Ectodermal cell (in vitro differentiated cells): Measurements from ENCODE around the gene KIRREL3.

ENCODE experiments used
- H3K27ac ChIP-seq: 2 replicates; pipeline ENCODE4 v1.7.0; 2013; ENCODE audit warnings: mild to moderate bottlenecking, low read depth, low read length; ENCODE audit not compliant: insufficient read depth, poor library complexity, severe bottlenecking
- H3K27me3 ChIP-seq: 2 replicates; pipeline ENCODE4 v1.7.0; 2013; ENCODE audit warnings: mild to moderate bottlenecking, low read length; ENCODE audit not compliant: insufficient read depth, control insufficient read depth, poor library complexity, severe bottlenecking
- H3K36me3 ChIP-seq: one replicate; pipeline ENCODE4 v1.7.0; 2013; ENCODE audit warnings: low read length; ENCODE audit not compliant: control insufficient read depth, insufficient read depth
- H3K4me1 ChIP-seq: one replicate; pipeline ENCODE4 v1.7.0; 2013; ENCODE audit warnings: low read length; ENCODE audit not compliant: control insufficient read depth, insufficient read depth
- H3K4me3 ChIP-seq: 2 replicates; pipeline ENCODE4 v1.7.0; 2013; ENCODE audit warnings: low read depth, low read length, control low read depth; ENCODE audit not compliant: insufficient read depth
- H3K9me3 ChIP-seq: 2 replicates; pipeline ENCODE4 v1.7.0; 2013; ENCODE audit warnings: mild to moderate bottlenecking, low read length, moderate library complexity; ENCODE audit not compliant: control insufficient read depth
- WGBS, 2 experiments: methylation state at CpG; one replicate each; pipeline ENCODE4 v1.1.7; 2013; ENCODE audit warnings: missing lambda C conversion rate in 2 of 2; 5-methylcytosine and 5-hydroxymethylcytosine counted together

Gene KIRREL3

GRCh38 chr11:126754591-126755426 is 245.8 kb downstream of the KIRREL3 start:
- WGBS, 2 experiments: 88 to 90% methylated on average over 6 to 7 of the region's 7 CpGs
- H3K36me3 ChIP-seq: no peaks in the 10 kb centered on the region
- no peaks in the 10 kb centered on the region for H3K9me3 ChIP-seq
- no peaks in the 10 kb centered on the region for H3K27me3 ChIP-seq
- H3K4me1 ChIP-seq: peaks cover 4% of the 10 kb centered on the region
- H3K4me3 ChIP-seq: no peak overlapping the region
- no peak overlapping the region for H3K27ac ChIP-seq

- no peak overlapping the region for H3K4me3 ChIP-seq
- H3K4me1 ChIP-seq: peaks cover 4% of the 10 kb centered on the region
- no peak overlapping the region for H3K27ac ChIP-seq
- H3K36me3 ChIP-seq: no peaks in the 10 kb centered on the region
- H3K9me3 ChIP-seq: no peaks in the 10 kb centered on the region
- WGBS, 2 experiments: 100% methylated on average over 1 of the region's 1 CpG; no CpG with 5 or more reads in 1 of the 2 experiments
- no peaks in the 10 kb centered on the region for H3K27me3 ChIP-seq
Observed at GRCh38 chr11:126753990-126754389, 246.6 kb downstream of the KIRREL3 start.

- 96% methylated on average over 3 to 4 of the region's 4 CpGs for WGBS, 2 experiments
- Histone ChIP-seq H3K27ac (no peak overlapping the region), H3K4me3 (no peak overlapping the region), H3K36me3 (no peaks in the 10 kb centered on the region), H3K27me3 (no peaks in the 10 kb centered on the region), H3K9me3 (no peaks in the 10 kb centered on the region), H3K4me1 (peaks cover 4% of the 10 kb centered on the region)
Observed at GRCh38 chr11:126751242-126751641, 249.3 kb downstream of the KIRREL3 start.

GRCh38 chr11:126748793-126749192 is 251.8 kb downstream of the KIRREL3 start:
- Histone ChIP-seq H3K27me3 (no peaks in the 10 kb centered on the region), H3K4me3 (no peak overlapping the region), H3K4me1 (no peaks in the 10 kb centered on the region), H3K9me3 (no peaks in the 10 kb centered on the region), H3K27ac (no peak overlapping the region), H3K36me3 (no peaks in the 10 kb centered on the region)
- 92 to 94% methylated on average over 6 of the region's 6 CpGs for WGBS, 2 experiments

GRCh38 chr11:126748100-126748791 is 252.3 kb downstream of the KIRREL3 start:
- Histone ChIP-seq H3K4me1 (no peaks in the 10 kb centered on the region), H3K36me3 (no peaks in the 10 kb centered on the region), H3K4me3 (no peak overlapping the region), H3K27me3 (no peaks in the 10 kb centered on the region), H3K27ac (no peak overlapping the region), H3K9me3 (no peaks in the 10 kb centered on the region)
- WGBS, 2 experiments: 89 to 91% methylated on average over 17 of the region's 17 CpGs

GRCh38 chr11:126747315-126747714 is 253.3 kb downstream of the KIRREL3 start:
- 93 to 96% methylated on average over 9 of the region's 9 CpGs for WGBS, 2 experiments
- Histone ChIP-seq H3K36me3 (no peaks in the 10 kb centered on the region), H3K9me3 (no peaks in the 10 kb centered on the region), H3K27ac (no peak overlapping the region), H3K27me3 (no peaks in the 10 kb centered on the region), H3K4me1 (no peaks in the 10 kb centered on the region), H3K4me3 (no peak overlapping the region)

- Histone ChIP-seq H3K27me3 (no peaks in the 10 kb centered on the region), H3K9me3 (no peaks in the 10 kb centered on the region), H3K4me3 (no peak overlapping the region), H3K4me1 (no peaks in the 10 kb centered on the region), H3K27ac (no peak overlapping the region), H3K36me3 (no peaks in the 10 kb centered on the region)
- WGBS, 2 experiments: 90 to 92% methylated on average over 4 of the region's 4 CpGs
Observed at GRCh38 chr11:126746443-126746842, 254.1 kb downstream of the KIRREL3 start.

- H3K4me1 ChIP-seq: no peaks in the 10 kb centered on the region
- H3K27me3 ChIP-seq: no peaks in the 10 kb centered on the region
- no peak overlapping the region for H3K4me3 ChIP-seq
- H3K36me3 ChIP-seq: no peaks in the 10 kb centered on the region
- no peaks in the 10 kb centered on the region for H3K9me3 ChIP-seq
- H3K27ac ChIP-seq: no peak overlapping the region
- WGBS, 2 experiments: 96 to 97% methylated on average over 4 of the region's 4 CpGs
Observed at GRCh38 chr11:126744699-126745098, 255.9 kb downstream of the KIRREL3 start.

- Histone ChIP-seq H3K4me1 (no peaks in the 10 kb centered on the region), H3K36me3 (no peaks in the 10 kb centered on the region), H3K27me3 (no peaks in the 10 kb centered on the region), H3K27ac (no peak overlapping the region), H3K4me3 (no peak overlapping the region), H3K9me3 (no peaks in the 10 kb centered on the region)
- 93 to 97% methylated on average over 2 of the region's 2 CpGs for WGBS, 2 experiments
Observed at GRCh38 chr11:126743628-126744027, 256.9 kb downstream of the KIRREL3 start.

GRCh38 chr11:126742582-126742981 is 258.0 kb downstream of the KIRREL3 start:
- Histone ChIP-seq H3K27me3 (no peaks in the 10 kb centered on the region), H3K9me3 (no peaks in the 10 kb centered on the region), H3K4me1 (peaks cover 1% of the 10 kb centered on the region), H3K4me3 (no peak overlapping the region), H3K27ac (no peak overlapping the region), H3K36me3 (no peaks in the 10 kb centered on the region)
- whole genome bisulfite sequencing, 2 experiments: 94 to 96% methylated on average over 4 of the region's 4 CpGs
